Activated CD4-positive, alpha-beta memory T cell treated with anti-CD3 and anti-CD28 coated beads, Interleukin-2, amount 10 ng/mL, durations not matched to agents 7 days and 5 days (primary cell): ENCODE measurements around the gene WRNIP1. TPM values are rescaled to one million over a fixed set of nuclear protein-coding genes. Genes with fewer than 3 reads are reported as not detected.

Experiments
- CTCF ChIA-PET: fragments of 350-600 bp; sonication (Branson Sonifier 250); formaldehyde crosslinking; loops from one replicate; lab custom pipeline; 2021; ENCODE audit warnings: antibody characterized with exemption, inconsistent platforms; lab: Charles Lee
- POLR2A ChIA-PET: fragments of 350-600 bp; sonication (Branson Sonifier 250); formaldehyde crosslinking; loops from one replicate; lab custom pipeline; 2021; ENCODE audit warnings: antibody characterized with exemption; lab: Charles Lee
- DNase-seq: peaks from one replicate; pipeline ENCODE4 v3.0.0-alpha.2; 2020
- H3K27ac Mint-ChIP-seq: one replicate; pipeline ENCODE4 v1.8.0; 2021; ENCODE audit warnings: mild to moderate bottlenecking, mixed read lengths
- H3K27me3 Mint-ChIP-seq: one replicate; pipeline ENCODE4 v1.8.0; 2021; ENCODE audit warnings: mixed read lengths
- H3K36me3 Mint-ChIP-seq: one replicate; pipeline ENCODE4 v1.8.0; 2021; ENCODE audit warnings: low read depth, mixed read lengths
- H3K4me1 Mint-ChIP-seq: one replicate; pipeline ENCODE4 v1.8.0; 2021; ENCODE audit warnings: mixed read lengths
- H3K4me3 Mint-ChIP-seq: one replicate; pipeline ENCODE4 v1.8.0; 2021; ENCODE audit warnings: mild to moderate bottlenecking, mixed read lengths
- H3K9me3 Mint-ChIP-seq: one replicate; pipeline ENCODE4 v1.8.0; 2021; ENCODE audit warnings: mixed read lengths
- total RNA-seq, 2 experiments: library from RNA; stranded (reverse); gene quantifications; one replicate each; pipeline ENCODE4 v1.2.3, GENCODE V29; 2021

The WRNIP1 gene
- total RNA-seq, 2 experiments from 2014 or later, result 39.6 to 42.1 TPM

GRCh38 chr6:2766767-2767656 is 1.8 kb downstream of the WRNIP1 start:
- peaks cover 42% of the 10 kb centered on the region for H3K4me1 Mint-ChIP-seq
- DNase-seq, result no peak
- H3K9me3 Mint-ChIP-seq, result no peaks in the 10 kb centered on the region
- H3K27ac Mint-ChIP-seq, result peak overlapping the region; percentile 85
- ChIA-PET CTCF (interaction anchor here (0.6 to 5.1 kb wide), 11 partner anchors 10 to 223 kb away, joined by 3 to 29 read pairs (median 4); partner anchors contain the start of gene MYLK4), POLR2A (interaction anchor here (1.0 to 5.1 kb wide), 10 partner anchors 7 to 308 kb away, joined by 3 to 48 read pairs (median 4); partner anchors contain the start of genes MYLK4 and SERPINB1)
- H3K27me3 Mint-ChIP-seq, result no peaks in the 10 kb centered on the region
- H3K4me3 Mint-ChIP-seq, result peak overlapping the region; percentile 90
- peaks cover 25% of the 10 kb centered on the region for H3K36me3 Mint-ChIP-seq

DNA sequence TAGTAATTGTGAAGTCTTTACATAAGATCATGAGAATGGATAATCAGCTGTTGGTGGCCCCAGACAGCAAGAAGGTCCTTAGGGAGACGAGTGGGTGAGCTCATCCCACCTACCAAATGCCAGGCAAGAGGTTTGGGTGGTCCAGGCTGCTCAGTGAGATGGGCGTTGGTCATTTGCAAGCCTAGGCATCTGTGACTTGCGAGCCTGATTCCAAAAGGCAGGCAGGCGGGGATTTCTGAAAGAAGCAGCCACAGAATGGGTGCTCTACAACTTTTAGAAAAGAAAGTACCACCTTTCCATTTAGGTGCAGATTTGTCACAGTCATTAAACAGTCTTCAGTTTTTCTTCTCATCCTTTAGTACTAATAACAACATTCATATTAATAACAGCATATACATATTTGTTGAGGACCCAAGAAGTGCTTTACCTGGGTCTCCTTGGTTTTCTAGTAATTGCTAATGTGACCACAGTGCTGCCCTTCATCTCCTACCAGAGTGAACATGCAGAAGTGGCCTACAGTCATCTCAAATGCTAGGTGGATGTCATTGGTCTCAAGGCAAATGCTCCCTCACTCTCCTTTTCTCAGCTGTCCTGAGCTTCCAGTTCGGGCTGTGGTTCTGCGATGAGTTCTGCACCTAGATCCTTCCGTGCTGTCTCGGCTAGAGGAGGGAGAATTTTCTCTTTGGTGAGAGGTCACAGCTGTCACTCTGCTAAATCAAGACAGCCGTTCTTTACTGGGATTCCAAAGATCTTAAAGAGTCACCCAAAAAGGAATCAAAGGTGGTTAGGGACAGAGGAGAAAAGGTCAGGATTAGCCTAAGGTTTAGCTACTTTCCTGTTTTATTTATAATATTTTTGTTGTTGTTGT is 2.7 kb downstream of the WRNIP1 start:
- Mint-ChIP-seq H3K4me1 (peaks cover 40% of the 10 kb centered on the region), H3K27ac (no peak overlapping the region), H3K9me3 (no peaks in the 10 kb centered on the region), H3K4me3 (peak overlapping the region; percentile 90), H3K27me3 (no peaks in the 10 kb centered on the region), H3K36me3 (peaks cover 32% of the 10 kb centered on the region)
- POLR2A ChIA-PET, result interaction anchor here (0.6 to 5.1 kb wide), 9 partner anchors 9 to 241 kb away, joined by 3 to 48 read pairs (median 3); partner anchors contain the start of gene SERPINB1
- DNase-seq, result no peak
- CTCF ChIA-PET, result interaction anchor here (0.8 to 5.1 kb wide), 10 partner anchors 11 to 79 kb away, joined by 3 to 29 read pairs (median 6); partner anchors contain the start of genes MYLK4 and SERPINB1

DNA sequence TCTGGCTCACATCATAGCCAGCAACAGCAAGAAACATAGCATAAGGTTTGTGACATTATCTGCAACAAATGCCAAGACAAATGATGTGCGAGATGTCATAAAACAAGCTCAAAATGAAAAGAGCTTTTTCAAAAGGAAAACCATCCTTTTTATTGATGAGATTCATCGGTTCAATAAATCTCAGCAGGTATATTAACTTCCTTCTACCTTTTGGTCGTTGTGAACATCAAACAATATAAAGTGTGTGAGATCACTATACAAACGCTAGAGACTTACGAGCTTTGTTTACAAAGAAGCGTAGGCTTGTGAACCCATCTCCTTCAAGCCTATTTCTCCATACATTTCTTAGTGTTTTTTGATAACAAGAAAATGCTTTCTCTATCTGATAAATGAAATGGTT is 3.5 kb downstream of the WRNIP1 start:
- Mint-ChIP-seq H3K4me3 (peak overlapping the region; percentile 90), H3K27me3 (no peaks in the 10 kb centered on the region), H3K36me3 (peaks cover 40% of the 10 kb centered on the region), H3K4me1 (peaks cover 40% of the 10 kb centered on the region), H3K9me3 (no peaks in the 10 kb centered on the region), H3K27ac (no peak overlapping the region)
- POLR2A ChIA-PET, result interaction anchor here (0.7 to 5.1 kb wide), 7 partner anchors 11 to 221 kb away, joined by 3 to 48 read pairs (median 3); partner anchors contain the start of gene SERPINB1
- DNase-seq, result no peak
- CTCF ChIA-PET, result interaction anchor here (0.8 to 5.1 kb wide), 9 partner anchors 11 to 263 kb away, joined by 3 to 29 read pairs (median 8); partner anchors contain the start of genes MYLK4 and SERPINB1

GRCh38 chr6:2770171-2770570 is 5.0 kb downstream of the WRNIP1 start:
- no peak for DNase-seq
- ChIA-PET CTCF (interaction anchor here (1.0 to 2.2 kb wide), 3 partner anchors 10 to 76 kb away, joined by 3 to 11 read pairs (median 11); no protein-coding TSS in a partner anchor), POLR2A (no interaction called here)
- Mint-ChIP-seq H3K9me3 (no peaks in the 10 kb centered on the region), H3K4me3 (no peak overlapping the region), H3K27me3 (no peaks in the 10 kb centered on the region), H3K4me1 (peaks cover 39% of the 10 kb centered on the region), H3K36me3 (peaks cover 48% of the 10 kb centered on the region), H3K27ac (no peak overlapping the region)

GRCh38 chr6:2771079-2771478 is 5.9 kb downstream of the WRNIP1 start:
- Mint-ChIP-seq H3K27ac (no peak overlapping the region), H3K36me3 (peaks cover 52% of the 10 kb centered on the region), H3K4me1 (peaks cover 41% of the 10 kb centered on the region), H3K9me3 (no peaks in the 10 kb centered on the region), H3K4me3 (no peak overlapping the region), H3K27me3 (no peaks in the 10 kb centered on the region)
- POLR2A ChIA-PET, result no interaction called here
- no peak for DNase-seq
- CTCF ChIA-PET, result no interaction called here

DNA sequence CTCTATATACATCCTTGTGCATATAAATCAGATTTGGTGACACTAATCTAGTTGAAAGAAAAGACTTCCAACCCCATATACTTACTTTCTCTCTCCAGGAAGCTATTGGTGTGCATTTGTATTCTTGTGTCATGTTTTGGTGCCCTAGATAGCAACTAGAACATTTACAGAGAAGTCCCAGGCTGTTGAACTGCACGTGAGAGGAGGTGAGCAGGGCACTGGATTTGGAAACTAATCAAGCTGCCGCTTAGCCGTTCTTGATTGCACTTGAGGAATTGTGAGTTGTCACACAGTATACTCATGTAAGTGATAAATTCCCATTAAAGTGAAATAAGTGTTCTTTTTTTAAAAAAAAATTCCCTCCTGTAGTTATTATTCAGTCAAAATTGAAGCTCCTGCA is 7.6 kb downstream of the WRNIP1 start:
- Mint-ChIP-seq H3K4me1 (peaks cover 32% of the 10 kb centered on the region), H3K4me3 (no peak overlapping the region), H3K9me3 (no peaks in the 10 kb centered on the region), H3K27me3 (no peaks in the 10 kb centered on the region), H3K36me3 (peaks cover 58% of the 10 kb centered on the region), H3K27ac (no peak overlapping the region)
- DNase-seq, result no peak
- ChIA-PET POLR2A (interaction anchor here (1.2 to 1.6 kb wide), 2 partner anchors 10 to 12 kb away, joined by 3 read pairs; no protein-coding TSS in a partner anchor), CTCF (interaction anchor here (1.2 to 2.9 kb wide), 2 partner anchors 18 to 23 kb away, joined by 3 to 10 read pairs; partner anchors contain the start of gene MYLK4)

- no peak overlapping the region for H3K27ac Mint-ChIP-seq
- no peak overlapping the region for H3K4me3 Mint-ChIP-seq
- no peak for DNase-seq
- peaks cover 55% of the 10 kb centered on the region for H3K36me3 Mint-ChIP-seq
- H3K9me3 Mint-ChIP-seq, result no peaks in the 10 kb centered on the region
- ChIA-PET POLR2A (interaction anchor here (1.6 to 2.0 kb wide), 2 partner anchors 8 to 10 kb away, joined by 3 to 9 read pairs; partner anchors contain the start of gene WRNIP1), CTCF (interaction anchor here (1.2 to 2.9 kb wide), 2 partner anchors 18 to 23 kb away, joined by 3 to 10 read pairs; partner anchors contain the start of gene MYLK4)
- H3K27me3 Mint-ChIP-seq, result no peaks in the 10 kb centered on the region
- peaks cover 26% of the 10 kb centered on the region for H3K4me1 Mint-ChIP-seq
Measured at GRCh38 chr6:2773449-2773848, 8.3 kb downstream of the WRNIP1 start.

GRCh38 chr6:2775003-2775402 is 9.8 kb downstream of the WRNIP1 start:
- Mint-ChIP-seq H3K36me3 (peaks cover 57% of the 10 kb centered on the region), H3K9me3 (no peaks in the 10 kb centered on the region), H3K4me1 (peaks cover 15% of the 10 kb centered on the region), H3K27ac (no peak overlapping the region), H3K27me3 (no peaks in the 10 kb centered on the region), H3K4me3 (no peak overlapping the region)
- ChIA-PET POLR2A (interaction anchor here (2.0 kb wide), 1 partner anchor 9 kb away, joined by 9 read pairs; the partner anchor contains the start of gene WRNIP1), CTCF (interaction anchor here (0.9 to 1.2 kb wide), 2 partner anchors 26 to 178 kb away, joined by 3 read pairs; no protein-coding TSS in a partner anchor)
- no peak for DNase-seq

- no peak for DNase-seq
- H3K27ac Mint-ChIP-seq, result no peak overlapping the region
- H3K27me3 Mint-ChIP-seq, result no peaks in the 10 kb centered on the region
- POLR2A ChIA-PET, result interaction anchor here (2.2 kb wide), 1 partner anchor 11 kb away, joined by 13 read pairs; the partner anchor contains the start of gene WRNIP1
- H3K4me3 Mint-ChIP-seq, result no peak overlapping the region
- H3K36me3 Mint-ChIP-seq, result peaks cover 58% of the 10 kb centered on the region
- peaks cover 8% of the 10 kb centered on the region for H3K4me1 Mint-ChIP-seq
- no peaks in the 10 kb centered on the region for H3K9me3 Mint-ChIP-seq
- CTCF ChIA-PET, result interaction anchor here (1.2 kb wide), 1 partner anchor 10 kb away, joined by 4 read pairs; no protein-coding TSS in a partner anchor
Measured at GRCh38 chr6:2777249-2777648, 12.1 kb downstream of the WRNIP1 start.

DNA sequence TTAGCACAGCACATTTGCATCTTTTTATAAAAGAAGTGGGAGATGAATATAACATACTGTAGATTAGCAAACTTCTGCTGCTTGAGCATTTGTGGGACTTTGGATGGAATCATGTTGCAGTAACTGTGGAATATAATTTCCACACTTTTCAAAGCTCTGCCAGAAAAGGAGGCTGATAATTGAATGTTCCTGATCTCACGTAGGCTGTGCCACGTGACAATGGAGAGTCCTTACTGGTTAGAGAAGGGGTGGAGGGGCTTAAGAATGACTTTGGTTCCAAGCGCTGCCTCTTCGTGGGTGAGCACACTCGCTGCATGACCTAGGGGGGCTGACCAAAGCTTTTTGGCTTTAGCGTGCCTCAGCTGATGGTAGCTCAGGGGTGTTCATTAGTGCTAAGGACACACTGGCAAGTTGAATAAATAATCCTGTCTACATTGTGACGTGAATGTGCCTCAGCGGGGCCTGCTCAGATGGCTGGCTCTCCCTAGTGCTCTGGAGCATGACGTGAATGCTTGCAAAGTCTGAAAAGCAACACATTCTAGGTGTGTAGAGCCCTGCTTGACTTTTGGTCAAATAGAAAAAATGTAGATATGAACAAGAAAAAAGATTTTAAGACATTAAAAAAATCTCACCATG is 15.0 kb downstream of the WRNIP1 start:
- ChIA-PET POLR2A (interaction anchor here (1.5 kb wide), 1 partner anchor 12 kb away, joined by 3 read pairs; no protein-coding TSS in a partner anchor), CTCF (interaction anchor here (0.7 to 3.7 kb wide), 5 partner anchors 11 to 66 kb away, joined by 3 to 11 read pairs (median 4); partner anchors contain the start of gene MYLK4)
- Mint-ChIP-seq H3K9me3 (no peaks in the 10 kb centered on the region), H3K27ac (no peak overlapping the region), H3K4me1 (peaks cover 7% of the 10 kb centered on the region), H3K27me3 (no peaks in the 10 kb centered on the region), H3K36me3 (peaks cover 46% of the 10 kb centered on the region), H3K4me3 (no peak overlapping the region)
- no peak for DNase-seq

DNA sequence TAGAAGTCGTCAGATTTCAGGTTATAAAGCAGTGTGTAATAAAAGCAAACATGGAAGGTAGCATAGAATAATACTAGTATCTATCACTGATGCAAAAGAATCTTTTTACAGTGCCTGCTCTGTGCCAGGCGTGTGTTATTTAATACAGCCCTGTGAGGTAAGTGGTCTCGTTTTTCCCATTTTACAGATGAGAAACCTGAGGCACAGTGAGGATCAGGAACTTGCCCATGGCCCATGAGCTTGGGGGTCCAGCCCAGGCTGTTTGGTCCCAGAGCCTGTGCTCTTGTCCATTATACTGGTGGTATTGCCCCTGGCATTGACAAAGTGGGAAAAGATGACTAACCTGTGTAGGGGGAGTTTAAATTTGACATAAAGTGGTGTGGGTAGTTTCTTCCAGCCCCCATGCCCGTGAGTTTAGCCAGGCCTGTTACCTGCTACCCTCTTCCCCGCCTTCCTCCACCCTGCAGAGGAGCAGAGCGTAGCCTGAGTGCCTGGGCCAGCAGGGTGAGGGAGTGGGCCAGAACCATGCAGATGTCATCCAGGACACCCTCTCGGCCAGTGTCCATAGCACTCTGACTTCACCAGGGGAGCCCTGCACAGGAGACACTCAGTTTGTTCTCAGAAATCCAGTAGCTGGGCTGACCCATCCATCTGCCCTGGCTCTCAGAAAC is 16.6 kb downstream of the WRNIP1 start:
- Mint-ChIP-seq H3K27ac (no peak overlapping the region), H3K27me3 (no peaks in the 10 kb centered on the region), H3K4me3 (no peak overlapping the region), H3K9me3 (no peaks in the 10 kb centered on the region), H3K4me1 (peaks cover 6% of the 10 kb centered on the region), H3K36me3 (peaks cover 45% of the 10 kb centered on the region)
- DNase-seq, result no peak
- ChIA-PET CTCF (interaction anchor here (0.7 to 3.7 kb wide), 4 partner anchors 9 to 14 kb away, joined by 3 to 11 read pairs (median 4); no protein-coding TSS in a partner anchor), POLR2A (interaction anchor here (1.2 to 2.0 kb wide), 2 partner anchors 10 to 209 kb away, joined by 3 to 4 read pairs; no protein-coding TSS in a partner anchor)
